Uterus (tissue), 2 donors: Measurements from ENCODE around the gene HYDIN.
"Not testable (repeated sequence)": the region's sequence is repeated elsewhere in the genome, so short reads cannot be mapped to it uniquely, and the experiment has no call there.

Source experiments
- CTCF ChIP-seq, 4 experiments: fragments of 200-600 bp in 2 of 4; fragments of 450-650 bp in 2 of 4; sonication (generic) in 2 of 4; IDR thresholded peaks; one replicate each; pipeline ENCODE4 v1.5.1; 2016 to 2019; ENCODE audit warnings: antibody characterized with exemption in 4 of 4, mild to moderate bottlenecking in 2 of 4, moderate library complexity in 1 of 4
- POLR2A ChIP-seq, 2 donors: fragments of 450-650 bp; IDR thresholded peaks; one replicate each; pipeline ENCODE4 v1.6.1; 2016; ENCODE audit warnings: antibody characterized with exemption in 2 of 2, mild to moderate bottlenecking in 1 of 2, moderate library complexity in 1 of 2

GRCh38 chr16:71006516-71006915, 224.0 kb downstream of the HYDIN start:
- TF ChIP-seq CTCF, POLR2A (IDR thresholded peaks at IDR 0.05): not testable (repeated sequence)
